Neuron (in vitro differentiated cells): Measurements from ENCODE around the gene MGST2.

Experiments
- H2AFZ ChIP-seq: one replicate; pipeline ENCODE4 v1.6.1; 2013; ENCODE audit warnings: low read depth, mild to moderate bottlenecking, inconsistent platforms, low read length, moderate library complexity
- H3K27me3 ChIP-seq: one replicate; pipeline ENCODE4 v1.6.1; 2013; ENCODE audit warnings: low read length; ENCODE audit not compliant: insufficient read depth
- H3K36me3 ChIP-seq: one replicate; pipeline ENCODE4 v1.6.1; 2013; ENCODE audit warnings: low read length; ENCODE audit not compliant: insufficient read depth
- H3K4me1 ChIP-seq: one replicate; pipeline ENCODE4 v1.6.1; 2013; ENCODE audit warnings: low read length; ENCODE audit not compliant: insufficient read depth
- H3K4me3 ChIP-seq: 2 replicates; pipeline ENCODE4 v1.5.1; 2013; ENCODE audit warnings: mild to moderate bottlenecking, low read length, moderate library complexity
- H3K9me3 ChIP-seq: one replicate; pipeline ENCODE4 v1.6.1; 2013; ENCODE audit warnings: low read length

MGST2 gene

DNA sequence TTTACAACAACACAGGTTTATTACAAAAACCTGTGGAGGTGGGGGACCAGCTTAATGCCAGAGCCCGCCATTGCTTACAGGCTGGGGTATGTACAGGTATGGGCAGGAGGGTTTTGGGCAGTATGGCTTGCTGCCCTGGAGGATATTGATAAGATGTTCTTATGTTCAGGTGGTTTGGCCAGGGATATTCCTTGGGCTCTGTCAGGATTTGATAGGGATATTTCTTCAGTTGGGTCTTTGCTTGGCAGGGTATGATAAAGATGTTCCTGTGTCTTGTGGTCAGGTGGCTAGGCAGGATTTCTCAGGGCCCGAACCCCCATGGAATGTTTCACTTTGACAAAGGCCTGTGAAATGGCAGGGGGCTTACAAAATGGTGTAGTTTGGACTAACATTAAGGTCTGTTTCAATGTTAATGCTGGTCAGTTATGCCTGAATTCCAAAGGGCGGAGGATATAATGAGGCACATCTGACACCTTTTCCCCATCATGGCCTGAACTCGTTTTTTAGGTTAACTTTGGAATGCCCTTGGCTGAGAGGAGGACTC lies 3.1 kb downstream of the MGST2 start:
- peaks cover 5% of the 10 kb centered on the region for H3K4me1 ChIP-seq
- H3K4me3 ChIP-seq: no peak overlapping the region
- H2AFZ ChIP-seq: no peak overlapping the region
- H3K36me3 ChIP-seq: no peaks in the 10 kb centered on the region
- H3K27me3 ChIP-seq: no peaks in the 10 kb centered on the region
- no peaks in the 10 kb centered on the region for H3K9me3 ChIP-seq

DNA sequence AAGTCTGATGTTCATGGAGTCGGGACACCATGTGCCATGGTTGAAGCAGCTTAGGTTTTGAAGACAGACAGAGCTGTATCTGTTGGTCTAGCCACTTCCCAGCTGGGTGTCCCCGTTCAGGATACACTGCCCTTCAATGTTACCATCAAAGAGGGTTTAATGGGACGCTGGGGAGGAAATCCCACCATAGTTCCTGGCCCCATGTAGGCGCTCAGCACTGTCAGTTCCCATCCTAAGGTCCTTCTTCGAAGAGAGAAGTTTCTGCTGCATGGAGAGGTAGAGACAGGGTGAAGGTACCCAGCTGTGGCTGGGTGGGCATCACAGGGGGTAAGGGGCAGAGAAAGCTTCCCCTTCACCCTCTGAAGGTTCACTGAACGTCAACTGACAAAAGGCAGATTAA lies 3.7 kb downstream of the MGST2 start:
- no peaks in the 10 kb centered on the region for H3K27me3 ChIP-seq
- H2AFZ ChIP-seq: no peak overlapping the region
- H3K36me3 ChIP-seq: no peaks in the 10 kb centered on the region
- peaks cover 5% of the 10 kb centered on the region for H3K4me1 ChIP-seq
- no peaks in the 10 kb centered on the region for H3K9me3 ChIP-seq
- no peak overlapping the region for H3K4me3 ChIP-seq

DNA sequence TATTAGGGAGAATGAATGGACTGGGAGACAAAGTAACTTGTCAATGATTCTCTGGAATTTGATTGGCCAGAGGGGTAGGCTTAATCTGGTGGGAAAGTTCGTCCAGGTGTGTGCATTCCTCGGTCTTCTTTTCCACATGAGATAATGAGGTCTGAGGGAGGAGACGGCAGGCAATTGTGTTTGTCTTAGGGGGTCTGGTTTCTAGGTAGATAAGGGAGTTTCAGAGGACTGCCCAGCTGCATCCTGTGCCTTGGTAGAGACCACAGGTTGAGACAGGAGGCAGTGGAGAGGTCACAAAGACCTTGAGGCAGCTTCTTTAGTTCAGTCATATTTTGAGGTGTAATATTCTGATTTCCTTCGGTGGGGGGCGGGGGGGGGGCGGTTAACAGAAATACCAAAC lies 4.3 kb downstream of the MGST2 start:
- no peaks in the 10 kb centered on the region for H3K36me3 ChIP-seq
- peaks cover 5% of the 10 kb centered on the region for H3K4me1 ChIP-seq
- H2AFZ ChIP-seq: no peak overlapping the region
- H3K9me3 ChIP-seq: no peaks in the 10 kb centered on the region
- H3K27me3 ChIP-seq: no peaks in the 10 kb centered on the region
- no peak overlapping the region for H3K4me3 ChIP-seq

DNA sequence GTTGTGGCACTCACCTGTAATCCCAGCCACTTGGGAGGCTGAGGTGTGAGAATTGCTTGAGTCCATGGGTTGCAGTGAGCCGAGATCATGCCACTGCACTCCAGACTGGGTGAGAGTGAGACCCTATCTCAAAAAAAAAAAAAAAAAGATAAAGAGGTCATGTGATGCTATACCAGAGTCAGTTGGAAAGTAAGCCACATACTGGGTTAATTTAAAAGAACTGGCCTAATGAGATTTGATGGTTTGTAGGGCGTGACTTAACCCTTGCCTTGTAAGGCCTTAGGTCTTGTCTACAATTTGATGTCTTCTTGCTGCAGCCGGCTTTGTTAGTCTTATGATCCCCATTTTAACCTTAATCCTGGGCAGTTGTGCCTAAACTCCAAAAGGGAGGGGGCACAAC lies 5.2 kb downstream of the MGST2 start:
- Histone ChIP-seq H3K36me3 (no peaks in the 10 kb centered on the region), H2AFZ (no peak overlapping the region), H3K27me3 (no peaks in the 10 kb centered on the region), H3K9me3 (no peaks in the 10 kb centered on the region), H3K4me1 (peaks cover 5% of the 10 kb centered on the region), H3K4me3 (no peak overlapping the region)

DNA sequence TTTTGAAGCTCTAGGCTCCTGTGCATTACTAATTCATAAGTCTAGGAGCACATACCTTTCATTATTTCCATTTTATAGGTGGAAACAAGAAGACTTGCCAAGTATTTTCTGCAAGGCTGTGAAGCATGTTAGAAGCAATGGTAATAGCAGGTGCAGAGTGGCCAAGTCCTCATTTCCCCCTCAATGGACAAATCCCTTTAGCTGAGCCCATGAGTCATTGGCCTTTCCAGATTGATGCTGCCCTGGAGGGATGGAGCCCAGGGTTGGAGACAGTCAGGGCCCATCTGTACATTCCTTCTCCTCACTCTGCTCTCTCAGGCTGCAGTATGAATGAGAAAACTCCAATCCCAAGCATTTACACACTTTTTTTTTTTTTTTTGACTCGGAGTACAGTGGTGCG lies 6.6 kb downstream of the MGST2 start:
- Histone ChIP-seq H3K36me3 (no peaks in the 10 kb centered on the region), H2AFZ (no peak overlapping the region), H3K4me1 (no peaks in the 10 kb centered on the region), H3K9me3 (no peaks in the 10 kb centered on the region), H3K27me3 (no peaks in the 10 kb centered on the region), H3K4me3 (no peak overlapping the region)

DNA sequence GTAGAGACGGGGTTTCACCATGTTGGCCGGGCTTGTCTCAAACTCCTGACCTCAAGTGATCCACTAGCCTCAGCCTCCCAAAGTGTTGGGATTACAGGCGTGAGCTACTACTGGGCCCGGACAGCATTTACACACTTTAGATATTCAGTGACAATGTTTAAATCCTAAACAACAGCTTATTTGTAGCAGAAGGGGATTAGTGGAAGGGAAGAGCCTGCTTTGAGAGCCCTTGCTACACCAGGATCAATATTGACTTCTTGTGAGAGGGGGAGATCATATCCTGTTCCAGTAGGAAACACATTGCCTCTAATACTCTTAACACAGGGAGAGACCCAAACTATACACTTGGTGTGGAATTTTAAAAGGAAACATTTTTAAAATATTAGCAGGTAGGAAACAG lies 7.1 kb downstream of the MGST2 start:
- Histone ChIP-seq H3K4me1 (no peaks in the 10 kb centered on the region), H3K9me3 (no peaks in the 10 kb centered on the region), H3K36me3 (no peaks in the 10 kb centered on the region), H2AFZ (no peak overlapping the region), H3K27me3 (no peaks in the 10 kb centered on the region), H3K4me3 (no peak overlapping the region)

DNA sequence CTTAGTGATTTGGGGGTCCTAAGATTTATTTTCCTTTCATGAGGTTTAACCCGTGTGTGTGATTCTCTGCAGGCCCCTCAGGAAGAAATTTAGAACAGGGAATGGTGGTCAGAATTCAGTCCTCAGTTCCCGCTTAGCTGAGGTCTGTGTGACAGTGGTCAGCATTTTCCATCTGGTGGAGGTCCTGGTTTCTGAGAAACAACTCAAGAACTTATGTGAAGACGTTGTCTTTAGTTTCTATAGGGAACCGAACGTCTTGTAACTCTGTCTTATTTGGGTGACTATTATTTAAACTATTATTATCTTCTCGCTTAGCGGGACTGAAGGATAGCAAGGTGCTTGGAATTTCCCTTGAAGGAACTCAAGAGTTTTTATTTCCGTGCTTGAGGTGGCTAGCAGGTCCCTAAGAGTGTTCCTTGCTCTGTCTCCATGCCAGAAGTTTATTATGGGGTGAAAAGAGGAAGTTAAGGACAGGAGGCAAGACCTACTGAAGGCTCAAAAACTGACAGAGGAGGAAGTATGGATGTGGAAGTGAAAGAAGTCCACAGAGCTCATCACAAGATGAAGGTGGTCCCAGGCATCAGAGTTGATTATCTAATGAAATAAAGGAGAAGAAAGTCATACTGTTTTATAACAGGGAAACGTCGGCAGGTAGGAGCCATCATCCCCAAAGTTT lies 9.4 kb downstream of the MGST2 start:
- Histone ChIP-seq H3K27me3 (no peaks in the 10 kb centered on the region), H3K4me3 (no peak overlapping the region), H3K4me1 (no peaks in the 10 kb centered on the region), H2AFZ (no peak overlapping the region), H3K9me3 (peaks cover 5% of the 10 kb centered on the region), H3K36me3 (peaks cover 10% of the 10 kb centered on the region)

DNA sequence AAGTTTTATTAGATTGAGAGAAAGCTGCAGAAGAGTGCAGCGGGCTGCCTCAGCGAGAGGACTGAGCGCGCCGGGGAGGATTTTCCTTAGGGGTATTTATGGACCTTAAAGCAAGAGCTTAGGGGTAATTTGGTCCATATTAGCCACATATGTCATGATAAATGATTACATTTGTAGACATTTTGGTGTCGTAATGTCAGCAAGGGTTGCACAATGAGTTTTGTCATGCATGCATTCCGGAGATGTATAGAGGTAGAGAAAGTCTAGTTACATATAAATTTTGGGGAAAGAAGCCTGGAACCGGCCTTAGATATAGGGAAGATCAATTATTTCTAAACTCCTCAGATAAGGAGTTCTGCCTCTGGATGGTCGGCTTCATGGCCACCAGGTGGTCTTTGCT lies 10.0 kb downstream of the MGST2 start:
- H3K9me3 ChIP-seq: peaks cover 5% of the 10 kb centered on the region
- no peaks in the 10 kb centered on the region for H3K27me3 ChIP-seq
- H3K36me3 ChIP-seq: peaks cover 10% of the 10 kb centered on the region
- H3K4me3 ChIP-seq: no peak overlapping the region
- H3K4me1 ChIP-seq: no peaks in the 10 kb centered on the region
- no peak overlapping the region for H2AFZ ChIP-seq

DNA sequence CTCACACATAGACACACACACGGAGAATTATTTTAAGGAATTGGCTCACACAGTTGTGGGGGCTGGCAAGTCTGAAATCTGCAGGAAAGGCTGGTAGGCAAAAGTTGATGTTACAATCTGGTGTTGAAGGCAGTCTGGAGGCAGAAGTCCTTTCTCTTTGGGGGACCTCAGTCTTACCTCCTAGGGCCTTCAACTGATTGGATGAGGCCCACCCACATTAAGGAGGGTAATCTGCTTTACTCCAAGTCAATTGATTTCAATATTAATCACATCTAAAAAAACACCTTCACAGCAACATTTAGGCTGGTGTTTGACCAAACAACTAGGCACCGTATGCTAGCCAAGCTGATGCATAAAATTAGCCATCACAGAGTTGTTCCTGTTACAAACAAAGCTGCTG lies 10.7 kb downstream of the MGST2 start:
- H3K4me3 ChIP-seq: no peak overlapping the region
- H3K4me1 ChIP-seq: no peaks in the 10 kb centered on the region
- no peak overlapping the region for H2AFZ ChIP-seq
- peaks cover 10% of the 10 kb centered on the region for H3K36me3 ChIP-seq
- H3K9me3 ChIP-seq: peaks cover 5% of the 10 kb centered on the region
- no peaks in the 10 kb centered on the region for H3K27me3 ChIP-seq

DNA sequence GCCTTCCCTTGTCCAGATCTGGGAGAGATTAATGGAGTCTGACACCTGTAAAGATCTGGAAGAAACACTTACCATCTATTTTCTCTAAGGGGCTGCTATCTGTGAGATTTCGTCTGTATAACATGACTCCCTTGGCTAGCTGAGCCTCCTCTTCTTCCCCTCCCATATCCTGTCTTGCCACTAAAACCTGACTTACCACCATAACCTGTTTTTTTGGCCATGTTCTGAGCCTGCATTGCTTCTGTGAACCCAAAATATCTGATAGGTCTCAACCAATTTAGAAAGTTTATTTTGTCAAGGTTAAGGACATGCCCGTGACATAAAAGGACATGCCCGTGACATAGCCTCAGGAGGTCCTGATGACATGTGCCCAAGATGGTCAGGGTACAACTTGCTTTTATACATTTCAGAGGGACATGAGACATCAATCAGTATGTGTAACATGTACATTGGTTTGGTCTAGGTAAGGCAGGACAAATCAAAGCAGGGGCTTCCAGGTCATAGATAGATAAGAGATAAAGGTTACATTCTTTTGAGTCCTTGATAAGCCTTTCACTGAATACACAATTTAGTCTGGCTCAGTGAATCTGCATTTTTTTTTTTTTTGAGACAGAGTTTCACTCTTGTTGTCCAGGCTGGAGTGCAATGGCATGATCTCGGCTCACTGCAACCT lies 11.4 kb downstream of the MGST2 start:
- no peaks in the 10 kb centered on the region for H3K4me1 ChIP-seq
- no peak overlapping the region for H2AFZ ChIP-seq
- peaks cover 10% of the 10 kb centered on the region for H3K36me3 ChIP-seq
- no peaks in the 10 kb centered on the region for H3K27me3 ChIP-seq
- no peak overlapping the region for H3K4me3 ChIP-seq
- peaks cover 5% of the 10 kb centered on the region for H3K9me3 ChIP-seq

DNA sequence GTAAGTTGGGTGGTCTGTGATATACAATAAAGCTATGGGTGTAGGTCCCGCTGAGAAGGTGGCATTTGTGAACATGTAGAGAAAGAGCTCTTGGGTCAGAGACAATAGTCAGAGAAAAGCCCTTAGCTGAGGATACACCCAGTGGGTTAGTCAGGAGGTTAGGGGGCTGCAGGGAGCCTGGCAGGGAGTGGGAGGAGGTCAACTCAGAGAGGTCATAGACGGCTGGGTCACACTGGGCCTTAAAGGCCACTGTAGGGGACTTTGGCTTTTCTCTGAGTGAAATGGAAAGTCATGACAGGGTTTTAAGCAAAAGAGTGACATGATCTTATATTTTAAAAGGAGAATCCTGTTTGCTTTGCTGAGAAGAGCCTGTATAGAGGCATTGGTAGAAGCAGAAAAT lies 16.7 kb downstream of the MGST2 start:
- Histone ChIP-seq H3K4me3 (no peak overlapping the region), H3K27me3 (no peaks in the 10 kb centered on the region), H3K9me3 (peaks cover 15% of the 10 kb centered on the region), H3K36me3 (peaks cover 14% of the 10 kb centered on the region), H3K4me1 (peaks cover 11% of the 10 kb centered on the region), H2AFZ (no peak overlapping the region)

DNA sequence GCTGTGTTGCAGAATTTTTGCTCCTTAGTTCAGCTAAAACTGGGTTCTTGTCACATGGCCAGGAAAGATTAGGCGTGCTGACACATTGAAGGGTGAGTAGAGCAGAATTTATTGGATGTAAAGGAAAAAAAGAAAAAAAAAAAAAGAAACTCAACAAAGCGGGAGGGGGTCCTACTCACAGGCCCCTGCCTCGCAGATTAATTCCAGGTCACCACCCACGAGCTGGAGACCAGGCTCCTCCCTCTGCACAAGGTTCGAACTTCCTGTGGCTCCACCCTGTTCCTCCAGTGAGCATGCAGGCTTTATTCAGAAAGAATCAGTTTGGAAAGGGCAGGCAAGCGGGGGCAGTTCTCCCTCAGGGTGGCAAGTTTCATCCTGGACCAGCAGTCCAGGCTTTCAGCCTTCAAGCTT lies 17.1 kb downstream of the MGST2 start:
- peaks cover 14% of the 10 kb centered on the region for H3K36me3 ChIP-seq
- no peak overlapping the region for H3K4me3 ChIP-seq
- H3K27me3 ChIP-seq: no peaks in the 10 kb centered on the region
- no peak overlapping the region for H2AFZ ChIP-seq
- peaks cover 15% of the 10 kb centered on the region for H3K9me3 ChIP-seq
- peaks cover 11% of the 10 kb centered on the region for H3K4me1 ChIP-seq

DNA sequence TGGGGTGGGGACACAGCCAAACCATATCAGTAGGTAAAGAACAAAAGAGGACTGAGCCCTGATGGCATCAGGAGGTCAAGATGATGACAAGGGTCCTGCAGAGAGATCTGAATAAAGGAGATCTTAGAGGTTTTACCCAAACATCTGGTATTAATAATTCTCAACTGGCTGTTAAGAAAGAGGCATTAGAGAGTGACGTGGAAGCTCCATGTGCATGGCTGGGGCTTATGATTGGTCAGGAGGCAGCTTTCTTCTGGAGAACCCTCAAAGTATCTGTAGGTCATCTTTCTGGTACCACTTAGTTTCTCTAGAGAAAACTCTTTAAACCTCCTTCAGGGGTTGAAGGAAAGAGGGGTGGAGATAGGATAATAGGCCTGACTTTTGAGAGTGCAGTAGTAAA lies 18.7 kb downstream of the MGST2 start:
- H3K36me3 ChIP-seq: peaks cover 4% of the 10 kb centered on the region
- H2AFZ ChIP-seq: no peak overlapping the region
- H3K9me3 ChIP-seq: peaks cover 10% of the 10 kb centered on the region
- peaks cover 16% of the 10 kb centered on the region for H3K4me1 ChIP-seq
- no peaks in the 10 kb centered on the region for H3K27me3 ChIP-seq
- no peak overlapping the region for H3K4me3 ChIP-seq
